Measurements from ENCODE around the gene CDKL2.
"Not testable (repeated sequence)": the region's sequence is repeated elsewhere in the genome, so short reads cannot be mapped to it uniquely, and the experiment has no call there.

The CDKL2 gene

GRCh38 chr4:75630174-75630936 lies at the start of gene CDKL2:
CDKL2 (minus strand) TSS chr4:75630528; CDS start chr4:75625988, 4,540 bp downstream.
- DNase-seq, result peak; percentile 95

- no peak for DNase-seq
Observed at GRCh38 chr4:75678965-75679364, 48.6 kb upstream of the CDKL2 start.

GRCh38 chr4:75678473-75678872 lies 48.1 kb upstream of the CDKL2 start:
- DNase-seq, result no peak

GRCh38 chr4:75675004-75675531 lies 44.7 kb upstream of the CDKL2 start:
- DNase-seq, result no peak

- DNase-seq, result no peak
Observed at GRCh38 chr4:75673959-75674328, 43.6 kb upstream of the CDKL2 start.

- peak; percentile 96 for DNase-seq
Observed at GRCh38 chr4:75673027-75673958, 43.0 kb upstream of the CDKL2 start, which contains the start of gene G3BP2. G3BP2 (minus strand) TSS chr4:75673411; CDS start chr4:75662025, 11,386 bp downstream.

GRCh38 chr4:75672461-75673026 lies 42.2 kb upstream of the CDKL2 start:
- peak; percentile 79 for DNase-seq

- DNase-seq, result no peak
Observed at GRCh38 chr4:75671802-75672421, 41.6 kb upstream of the CDKL2 start.

GRCh38 chr4:75668596-75668995 lies 38.3 kb upstream of the CDKL2 start:
- no peak for DNase-seq

GRCh38 chr4:75667636-75668035 lies 37.3 kb upstream of the CDKL2 start:
- DNase-seq, result not testable (repeated sequence)

GRCh38 chr4:75666299-75666698 lies 36.0 kb upstream of the CDKL2 start:
- DNase-seq, result no peak

GRCh38 chr4:75664604-75665003 lies 34.3 kb upstream of the CDKL2 start:
- not testable (repeated sequence) for DNase-seq

- DNase-seq, result no peak
Observed at GRCh38 chr4:75662626-75663025, 32.3 kb upstream of the CDKL2 start.

- DNase-seq, result no peak
Observed at GRCh38 chr4:75660491-75660890, 30.2 kb upstream of the CDKL2 start.

- no peak for DNase-seq
Observed at GRCh38 chr4:75659512-75660031, 29.2 kb upstream of the CDKL2 start.

GRCh38 chr4:75658876-75659275 lies 28.5 kb upstream of the CDKL2 start:
- DNase-seq, result no peak

- no peak for DNase-seq
Observed at GRCh38 chr4:75655562-75655961, 25.2 kb upstream of the CDKL2 start.

GRCh38 chr4:75654905-75655304 lies 24.6 kb upstream of the CDKL2 start:
- DNase-seq, result no peak

GRCh38 chr4:75653845-75654503 lies 23.6 kb upstream of the CDKL2 start:
- DNase-seq, result no peak

- DNase-seq, result no peak
Observed at GRCh38 chr4:75644095-75644494, 13.8 kb upstream of the CDKL2 start.

GRCh38 chr4:75643651-75644050 lies 13.3 kb upstream of the CDKL2 start:
- no peak for DNase-seq

GRCh38 chr4:75639124-75639695 lies 8.9 kb upstream of the CDKL2 start:
- DNase-seq, result no peak
